ENCODE data around the gene TTLL5.
A peak's percentile ranks its signal among the peaks of the same experiment; 100 is the strongest.

The TTLL5 gene

GRCh38 chr14:75724414-75725204, 63.6 kb downstream of the TTLL5 start:
- TF ChIP-seq ZC3H10 (CRISPR knock-in tag; IDR thresholded peaks at IDR 0.05) (no peak), ISL1 (CRISPR knock-in tag; IDR thresholded peaks at IDR 0.05) (no peak), CSDC2 (CRISPR knock-in tag; IDR thresholded peaks at IDR 0.05) (no peak), GLIS3 (CRISPR knock-in tag; IDR thresholded peaks at IDR 0.05) (no peak), ZFP3 (CRISPR knock-in tag; IDR thresholded peaks at IDR 0.05) (no peak)
- ATAC-seq: no peak

GRCh38 chr14:75725481-75725880, 64.4 kb downstream of the TTLL5 start:
- peak; percentile 31; the same call in 1 of the 3 replicates for ATAC-seq
- TF ChIP-seq RARB (CRISPR knock-in tag; IDR thresholded peaks at IDR 0.05) (no peak), PPARA (CRISPR knock-in tag; IDR thresholded peaks at IDR 0.05; ENCODE audit: borderline replicate concordance) (no peak), ISL1 (CRISPR knock-in tag; IDR thresholded peaks at IDR 0.05) (no peak)

GRCh38 chr14:75726321-75726720, 65.3 kb downstream of the TTLL5 start:
- ATAC-seq: no peak
- no peak for TF ChIP-seq CSRNP3 (CRISPR knock-in tag; IDR thresholded peaks at IDR 0.05)
- no peak for TF ChIP-seq CREB5 (CRISPR knock-in tag; IDR thresholded peaks at IDR 0.05; ENCODE audit: low read depth)
- TF ChIP-seq TCF4 (CRISPR knock-in tag; IDR thresholded peaks at IDR 0.05; ENCODE audit: borderline replicate concordance): no peak
- no peak for TF ChIP-seq SNAI2 (CRISPR knock-in tag; IDR thresholded peaks at IDR 0.05)
- no peak for TF ChIP-seq ZNF8 (CRISPR knock-in tag; IDR thresholded peaks at IDR 0.05)
- TF ChIP-seq ARNTL (CRISPR knock-in tag; IDR thresholded peaks at IDR 0.05; ENCODE audit: borderline replicate concordance, low read depth): no peak

- TF ChIP-seq ZNF8 (CRISPR knock-in tag; IDR thresholded peaks at IDR 0.05) (peak; percentile 100), TCF4 (CRISPR knock-in tag; IDR thresholded peaks at IDR 0.05; ENCODE audit: borderline replicate concordance) (no peak)
- ATAC-seq: no peak
These were observed 66.1 kb downstream of the TTLL5 start for GRCh38 chr14:75727124-75727523.

- TF ChIP-seq PATZ1 (CRISPR knock-in tag; IDR thresholded peaks at IDR 0.05; ENCODE audit: borderline replicate concordance) (no peak), SNAI2 (CRISPR knock-in tag; IDR thresholded peaks at IDR 0.05) (no peak), ISL1 (CRISPR knock-in tag; IDR thresholded peaks at IDR 0.05) (no peak), PPARA (CRISPR knock-in tag; IDR thresholded peaks at IDR 0.05; ENCODE audit: borderline replicate concordance) (no peak), ARNTL (CRISPR knock-in tag; IDR thresholded peaks at IDR 0.05; ENCODE audit: borderline replicate concordance, low read depth) (no peak), CSRNP3 (CRISPR knock-in tag; IDR thresholded peaks at IDR 0.05) (no peak), TSHZ2 (CRISPR knock-in tag; IDR thresholded peaks at IDR 0.05) (no peak), GLIS3 (CRISPR knock-in tag; IDR thresholded peaks at IDR 0.05) (no peak), ESRRG (CRISPR knock-in tag; IDR thresholded peaks at IDR 0.05) (no peak), ZNF70 (CRISPR knock-in tag; IDR thresholded peaks at IDR 0.05) (no peak), CSDC2 (CRISPR knock-in tag; IDR thresholded peaks at IDR 0.05) (no peak)
- no peak for ATAC-seq
These were observed 71.8 kb downstream of the TTLL5 start for GRCh38 chr14:75732888-75733287.

All from SK-N-SH treated with all-trans-retinoic acid at 6 μM for 48 hours (cell line).